Measurements from ENCODE around the gene SPO11. TPM values are rescaled to one million over a fixed set of nuclear protein-coding genes. Genes with fewer than 3 reads are reported as not detected.

SPO11 gene, protein sequence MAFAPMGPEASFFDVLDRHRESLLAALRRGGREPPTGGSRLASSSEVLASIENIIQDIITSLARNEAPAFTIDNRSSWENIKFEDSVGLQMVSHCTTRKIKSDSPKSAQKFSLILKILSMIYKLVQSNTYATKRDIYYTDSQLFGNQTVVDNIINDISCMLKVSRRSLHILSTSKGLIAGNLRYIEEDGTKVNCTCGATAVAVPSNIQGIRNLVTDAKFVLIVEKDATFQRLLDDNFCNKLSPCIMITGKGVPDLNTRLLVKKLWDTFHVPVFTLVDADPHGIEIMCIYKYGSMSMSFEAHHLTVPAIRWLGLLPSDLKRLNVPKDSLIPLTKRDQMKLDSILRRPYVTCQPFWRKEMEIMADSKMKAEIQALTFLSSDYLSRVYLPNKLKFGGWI
- not detected for total RNA-seq
- long read RNA-seq, result 0 reads

DNA sequence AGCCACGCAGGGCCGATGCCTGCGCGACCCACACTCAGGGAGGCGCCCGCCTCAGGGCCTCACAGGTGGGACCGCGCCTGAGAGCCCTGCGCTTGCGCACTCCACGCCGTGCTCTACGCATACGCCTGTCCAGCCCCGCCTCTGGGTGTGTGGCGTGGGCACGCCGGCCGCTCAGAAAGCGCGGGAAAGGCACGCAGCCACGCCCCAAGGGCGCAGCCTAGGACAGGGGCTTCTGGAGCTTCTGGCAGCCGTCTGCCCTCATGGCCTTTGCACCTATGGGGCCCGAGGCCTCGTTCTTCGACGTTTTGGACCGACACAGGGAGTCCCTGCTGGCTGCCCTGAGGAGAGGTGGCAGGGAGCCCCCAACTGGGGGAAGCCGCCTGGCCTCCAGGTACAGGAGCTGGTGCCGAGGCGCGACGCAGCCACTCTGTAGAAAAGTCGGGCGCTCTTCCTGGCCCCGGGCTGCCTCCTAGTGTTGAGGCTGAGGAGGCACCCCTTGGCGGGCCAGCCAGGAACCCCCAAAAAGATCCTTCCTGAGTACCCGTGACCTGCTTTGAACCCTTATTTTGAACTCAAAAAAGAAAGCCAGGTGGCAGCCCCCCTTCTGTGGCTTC is at the start of gene SPO11:
SPO11 (plus strand) TSS at position 196 of the 614 bp plus-strand sequence; CDS start at position 261, 65 bp downstream.
- WGBS (ENCODE audit: insufficient coverage, low coverage, low lambda C conversion rate, missing lambda C conversion rate), result 60% methylated on average over 2 of the region's 40 CpGs
- no peaks in the 10 kb centered on the region for H3K36me3 ChIP-seq
- no peaks in the 10 kb centered on the region for H3K9me3 ChIP-seq
- DNase-seq (no peak), ATAC-seq (peak in 1 of 4 donors; percentile 45)
- peaks cover 0 to 9% of the 10 kb centered on the region in 2 donors for H3K27me3 ChIP-seq
- intact Hi-C loops (cut with DNase I), result no loop called here
- TF ChIP-seq, protein P1, sequence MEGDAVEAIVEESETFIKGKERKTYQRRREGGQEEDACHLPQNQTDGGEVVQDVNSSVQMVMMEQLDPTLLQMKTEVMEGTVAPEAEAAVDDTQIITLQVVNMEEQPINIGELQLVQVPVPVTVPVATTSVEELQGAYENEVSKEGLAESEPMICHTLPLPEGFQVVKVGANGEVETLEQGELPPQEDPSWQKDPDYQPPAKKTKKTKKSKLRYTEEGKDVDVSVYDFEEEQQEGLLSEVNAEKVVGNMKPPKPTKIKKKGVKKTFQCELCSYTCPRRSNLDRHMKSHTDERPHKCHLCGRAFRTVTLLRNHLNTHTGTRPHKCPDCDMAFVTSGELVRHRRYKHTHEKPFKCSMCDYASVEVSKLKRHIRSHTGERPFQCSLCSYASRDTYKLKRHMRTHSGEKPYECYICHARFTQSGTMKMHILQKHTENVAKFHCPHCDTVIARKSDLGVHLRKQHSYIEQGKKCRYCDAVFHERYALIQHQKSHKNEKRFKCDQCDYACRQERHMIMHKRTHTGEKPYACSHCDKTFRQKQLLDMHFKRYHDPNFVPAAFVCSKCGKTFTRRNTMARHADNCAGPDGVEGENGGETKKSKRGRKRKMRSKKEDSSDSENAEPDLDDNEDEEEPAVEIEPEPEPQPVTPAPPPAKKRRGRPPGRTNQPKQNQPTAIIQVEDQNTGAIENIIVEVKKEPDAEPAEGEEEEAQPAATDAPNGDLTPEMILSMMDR (IDR thresholded peaks at IDR 0.05), result peak in 2 of 4 donors; percentile 11 to 16
- TF ChIP-seq POLR2A (IDR thresholded peaks at IDR 0.05), result no peak
- H3K27ac ChIP-seq, result no peak within 1 kb of the TSS
- H3K4me1 ChIP-seq, result no peaks in the 10 kb centered on the region
- H3K4me3 ChIP-seq, result no peak within 1 kb of the TSS

DNA sequence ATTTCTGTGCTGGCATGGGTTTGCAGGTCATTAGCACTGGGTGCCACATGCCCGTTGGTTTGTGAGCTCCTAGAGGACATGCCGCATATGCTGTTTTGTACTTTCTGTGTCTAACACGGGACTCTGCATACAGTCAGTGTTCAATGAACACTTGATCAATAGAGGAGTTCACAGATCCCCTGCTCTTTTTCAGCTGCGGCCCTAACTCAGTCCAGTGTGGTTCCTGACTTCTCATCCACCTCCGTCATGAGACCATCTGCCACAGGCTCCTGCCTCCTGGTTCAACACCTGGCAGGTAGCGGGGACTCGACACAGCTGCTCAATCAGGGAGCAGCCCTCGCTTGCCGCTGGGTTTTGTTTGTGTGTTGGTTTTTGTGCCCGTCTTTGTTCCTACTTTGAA is 49.4 kb upstream of the SPO11 start:
- H3K27ac ChIP-seq, result no peak overlapping the region
- no peaks in the 10 kb centered on the region for H3K27me3 ChIP-seq
- TF ChIP-seq, protein P1 (IDR thresholded peaks at IDR 0.05), result no peak
- no peak for TF ChIP-seq POLR2A (IDR thresholded peaks at IDR 0.05)
- no peaks in the 10 kb centered on the region for H3K4me1 ChIP-seq
- H3K9me3 ChIP-seq, result no peaks in the 10 kb centered on the region
- ATAC-seq (no peak), DNase-seq (no peak)
- 82% methylated on average over 7 of the region's 10 CpGs for WGBS (ENCODE audit: insufficient coverage, low coverage, low lambda C conversion rate, missing lambda C conversion rate)
- no peak overlapping the region for H3K4me3 ChIP-seq
- intact Hi-C loops (cut with DNase I), result no loop called here
- H3K36me3 ChIP-seq, result no peaks in the 10 kb centered on the region

DNA sequence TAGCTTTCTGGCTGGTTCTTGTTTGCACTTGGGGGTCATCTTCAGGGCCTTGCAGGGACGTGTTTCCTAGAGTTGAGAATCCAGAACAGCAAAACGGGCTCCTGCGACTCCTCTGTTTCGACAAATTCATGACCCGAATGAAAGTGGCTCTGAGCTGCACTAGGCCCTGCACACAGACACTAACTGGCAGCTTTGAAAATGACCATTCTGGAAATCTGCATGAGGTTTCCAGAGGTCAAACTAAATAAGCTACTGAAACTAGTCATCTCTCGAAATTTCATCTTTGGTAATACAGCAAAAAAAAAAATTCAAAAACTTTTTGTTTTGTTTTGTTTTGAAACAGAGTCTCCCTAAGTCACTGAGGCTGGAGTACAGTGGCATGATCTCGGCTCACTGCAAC is 47.7 kb upstream of the SPO11 start:
- Histone ChIP-seq H3K36me3 (no peaks in the 10 kb centered on the region), H3K4me1 (no peaks in the 10 kb centered on the region), H3K4me3 (no peak overlapping the region), H3K27ac (no peak overlapping the region), H3K9me3 (no peaks in the 10 kb centered on the region), H3K27me3 (no peaks in the 10 kb centered on the region)
- DNase-seq, result no peak
- WGBS (ENCODE audit: insufficient coverage, low coverage, low lambda C conversion rate, missing lambda C conversion rate), result 56% methylated on average over 5 of the region's 7 CpGs
- TF ChIP-seq, protein P1 (IDR thresholded peaks at IDR 0.05), result no peak
- no peak for TF ChIP-seq POLR2A (IDR thresholded peaks at IDR 0.05)
- ATAC-seq, result no peak
- intact Hi-C loops (cut with DNase I), result no loop called here

DNA sequence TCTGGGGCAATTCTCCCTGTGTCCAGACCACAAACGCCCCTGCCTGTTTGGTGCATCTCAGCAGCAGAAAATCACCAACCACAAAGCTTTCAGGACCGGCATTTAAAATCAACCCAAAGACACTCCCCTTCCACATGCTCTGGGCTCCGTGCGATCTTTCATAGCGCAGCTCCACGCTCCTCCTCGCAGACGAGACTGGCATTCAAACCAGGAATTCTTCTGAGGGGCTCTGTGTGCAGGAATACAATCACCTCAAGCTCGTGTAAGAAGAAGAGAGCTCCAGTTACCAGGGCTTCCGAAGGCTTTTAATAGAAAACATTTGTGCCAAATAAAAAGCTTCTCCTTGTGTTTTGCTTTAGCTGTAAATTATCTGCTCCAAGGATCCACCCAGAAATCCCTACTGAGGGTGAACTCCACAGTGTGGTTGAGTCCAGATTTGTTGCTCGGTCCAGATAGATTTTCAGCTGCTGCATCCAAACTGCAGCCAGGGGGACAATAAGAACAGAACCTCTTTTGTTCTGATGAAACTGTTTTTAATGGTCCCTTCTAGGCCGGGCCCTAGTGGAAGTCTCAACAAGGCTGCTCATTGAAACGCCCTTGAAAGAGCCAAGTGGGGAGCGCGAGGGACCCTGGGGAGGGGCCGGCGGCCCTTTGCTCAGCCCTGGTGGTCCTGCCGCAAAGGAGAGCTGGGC is 46.8 kb upstream of the SPO11 start:
- 35% methylated on average over 16 of the region's 18 CpGs for WGBS (ENCODE audit: insufficient coverage, low coverage, low lambda C conversion rate, missing lambda C conversion rate)
- DNase-seq (no peak), ATAC-seq (no peak)
- H3K27me3 ChIP-seq, result no peaks in the 10 kb centered on the region
- H3K9me3 ChIP-seq, result no peaks in the 10 kb centered on the region
- H3K36me3 ChIP-seq, result no peaks in the 10 kb centered on the region
- H3K27ac ChIP-seq, result no peak overlapping the region
- intact Hi-C loops (cut with DNase I), result no loop called here
- TF ChIP-seq POLR2A (IDR thresholded peaks at IDR 0.05), result no peak
- TF ChIP-seq, protein P1 (IDR thresholded peaks at IDR 0.05), result no peak
- no peaks in the 10 kb centered on the region for H3K4me1 ChIP-seq
- no peak overlapping the region for H3K4me3 ChIP-seq

Data from right lobe of liver (tissue), 6 donors.